GM18498 (cell line): ENCODE results near the gene HBA1.
"Not testable (repeated sequence)": the region's sequence is repeated elsewhere in the genome, so short reads cannot be mapped to it uniquely, and the experiment has no call there.

ENCODE experiments used
- ATAC-seq: cut with Tn5 transposase; IDR thresholded peaks from one replicate; pipeline ENCODE4 v1.9.1; 2021; ENCODE audit warnings: mild to moderate bottlenecking, moderate library complexity; ENCODE audit not compliant: unreplicated experiment

HBA1 gene

DNA sequence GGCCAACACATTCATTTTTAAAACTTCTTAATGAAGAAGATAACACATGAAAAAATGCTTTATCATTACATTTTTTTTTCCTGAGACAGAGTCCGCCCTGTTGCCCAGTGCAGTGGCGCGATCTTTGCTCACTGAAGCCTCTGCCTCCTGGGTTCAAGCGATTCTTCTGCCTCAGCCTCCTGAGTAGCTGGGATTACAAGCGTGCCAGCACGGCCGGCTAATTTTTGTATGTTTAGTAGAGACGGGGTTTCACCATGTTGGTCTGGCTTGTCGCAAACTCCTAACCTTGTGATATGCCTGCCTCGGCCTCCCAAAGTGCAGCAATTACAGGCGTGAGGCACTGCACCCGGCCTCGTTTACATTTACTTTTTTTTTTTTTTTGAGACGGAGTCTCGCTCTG lies 17.0 kb downstream of the HBA1 start:
- ATAC-seq, result no peak

DNA sequence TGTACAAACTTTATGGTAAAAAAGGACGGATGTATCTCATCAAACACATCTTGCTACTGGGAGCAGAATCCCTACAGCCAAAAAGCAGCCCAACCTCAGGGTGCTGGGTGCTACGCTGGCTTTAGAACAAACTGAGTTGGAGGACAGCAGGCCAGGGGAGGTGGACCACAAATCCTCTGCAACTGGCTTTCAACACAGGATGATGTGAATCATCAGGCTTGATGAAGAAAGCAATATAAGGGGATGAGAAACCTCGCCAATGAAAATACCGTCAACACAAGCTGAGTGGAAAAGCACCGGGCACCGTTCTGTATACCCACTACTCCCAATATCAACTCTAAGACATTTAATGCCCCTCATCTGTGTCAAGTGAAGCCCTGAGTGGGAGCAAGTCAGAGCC lies 18.0 kb downstream of the HBA1 start:
- no peak for ATAC-seq

DNA sequence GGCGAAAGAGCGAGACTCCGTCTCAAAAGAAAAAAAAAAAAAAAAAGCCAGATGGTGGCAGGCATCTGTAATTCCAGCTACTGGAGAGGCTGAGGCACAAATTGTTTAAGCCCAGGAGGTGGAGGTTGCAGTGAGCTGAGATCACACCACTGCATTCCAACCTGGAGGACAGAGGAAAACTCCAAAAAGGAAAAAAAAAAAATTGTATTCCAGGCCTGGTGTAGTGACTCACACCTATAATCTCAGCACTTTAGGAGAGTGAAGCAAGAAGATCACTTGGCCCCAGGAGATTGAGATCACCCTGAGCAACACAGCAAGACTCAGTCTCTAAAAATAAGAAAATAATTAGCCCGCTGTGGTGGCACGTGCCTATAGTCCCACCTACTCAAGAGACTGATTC lies 23.9 kb downstream of the HBA1 start:
- no peak for ATAC-seq

DNA sequence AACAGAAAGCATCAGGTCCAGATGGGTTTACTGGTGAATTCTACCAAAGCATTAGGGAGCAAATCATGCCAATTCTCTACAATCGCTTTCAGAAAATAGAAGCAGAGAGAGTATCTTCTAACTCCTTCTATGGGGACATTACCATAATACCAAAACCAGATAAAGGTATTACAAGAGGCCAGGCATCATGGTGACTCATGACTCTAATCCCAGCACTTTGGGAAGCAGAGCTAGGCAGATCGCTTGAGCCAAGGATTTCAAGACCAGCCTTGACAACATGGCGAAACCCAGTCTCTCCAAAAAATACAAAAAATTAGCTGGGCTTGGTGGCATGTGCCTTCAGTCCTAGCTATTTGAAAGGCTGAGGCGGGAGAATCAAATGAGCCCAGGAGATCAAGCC lies 26.8 kb downstream of the HBA1 start:
- ATAC-seq, result no peak

DNA sequence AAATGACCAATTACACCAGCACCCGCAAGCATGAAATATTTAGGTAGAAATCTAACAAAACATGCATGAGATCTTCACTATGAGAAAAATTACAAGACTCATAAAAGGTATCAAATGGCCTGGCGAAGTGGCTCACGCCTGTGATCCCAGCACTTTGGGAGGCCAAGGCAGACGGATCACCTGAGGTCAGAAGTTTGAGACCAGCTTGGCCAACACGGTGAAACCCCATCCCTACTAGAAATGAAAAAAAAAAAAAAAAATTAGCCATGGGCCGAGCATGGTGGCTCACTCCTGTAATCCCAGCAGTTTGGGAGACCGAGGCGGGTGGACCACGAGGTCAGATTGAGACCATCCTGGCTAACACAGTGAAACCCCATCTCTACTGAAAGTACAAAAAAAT lies 27.6 kb downstream of the HBA1 start:
- ATAC-seq, result not testable (repeated sequence)

DNA sequence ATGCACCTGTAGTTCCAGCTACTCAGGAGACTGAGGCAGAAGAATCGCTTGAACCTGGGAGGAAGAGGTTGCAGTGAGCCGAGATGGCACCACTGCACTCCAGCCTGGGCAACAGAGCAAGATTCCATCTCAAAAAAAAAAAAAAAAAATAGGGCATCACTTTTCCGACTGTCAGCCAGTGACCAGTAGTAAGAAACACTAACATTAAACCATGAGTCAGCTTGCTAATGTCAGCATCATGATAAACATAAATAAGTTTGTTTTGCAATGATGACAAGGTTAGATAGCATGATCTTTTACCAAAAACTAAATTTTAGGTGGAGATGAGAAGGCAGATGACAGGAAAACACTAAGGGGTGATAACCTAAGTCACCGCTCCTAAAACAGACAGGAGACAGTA lies 32.9 kb downstream of the HBA1 start:
- ATAC-seq, result not testable (repeated sequence)

DNA sequence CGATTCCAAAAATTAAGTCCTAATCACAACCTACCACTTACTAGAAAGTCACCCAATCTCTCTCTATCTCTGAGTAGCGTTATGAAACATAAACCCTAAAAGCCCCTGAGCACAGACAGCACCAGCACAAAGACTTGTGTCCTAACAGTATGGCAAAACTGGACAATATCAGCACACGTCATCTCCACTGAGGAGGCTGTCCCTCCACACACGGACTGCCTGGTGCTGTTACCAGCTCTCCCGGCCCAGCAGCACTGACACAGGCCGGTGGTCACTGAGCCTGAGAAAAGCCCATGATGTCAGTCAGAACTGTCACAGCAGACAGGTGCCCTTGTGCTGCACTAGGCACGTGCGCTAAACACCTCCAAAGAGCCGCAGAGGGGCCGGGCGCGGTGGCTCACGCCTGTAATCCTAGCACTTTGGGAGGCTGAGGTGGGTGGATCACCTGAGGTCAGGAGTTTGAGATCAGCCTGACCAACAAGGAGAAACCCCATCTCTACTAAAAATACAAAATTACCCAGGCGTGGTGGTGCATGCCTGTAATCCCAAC lies 35.2 kb downstream of the HBA1 start:
- not testable (repeated sequence) for ATAC-seq

DNA sequence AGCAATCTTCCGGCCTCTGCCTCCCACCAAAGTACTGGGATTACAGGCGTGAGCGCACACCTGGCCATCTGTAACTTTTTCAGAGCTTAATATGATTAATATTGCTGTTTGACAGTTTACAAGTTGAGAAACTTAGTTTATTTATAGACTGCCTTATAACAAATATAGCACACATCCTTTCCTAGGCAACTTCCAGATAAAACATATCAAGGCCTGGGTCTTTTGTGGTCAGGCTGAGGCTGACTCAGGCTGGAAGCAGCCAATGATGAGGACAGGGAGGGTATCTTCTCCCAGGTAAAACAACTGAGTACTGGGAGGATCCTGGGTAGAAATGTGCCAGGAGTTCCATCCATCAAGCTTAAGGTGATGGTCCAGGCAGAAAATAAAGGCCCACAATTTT lies 36.5 kb downstream of the HBA1 start:
- ATAC-seq, result no peak

DNA sequence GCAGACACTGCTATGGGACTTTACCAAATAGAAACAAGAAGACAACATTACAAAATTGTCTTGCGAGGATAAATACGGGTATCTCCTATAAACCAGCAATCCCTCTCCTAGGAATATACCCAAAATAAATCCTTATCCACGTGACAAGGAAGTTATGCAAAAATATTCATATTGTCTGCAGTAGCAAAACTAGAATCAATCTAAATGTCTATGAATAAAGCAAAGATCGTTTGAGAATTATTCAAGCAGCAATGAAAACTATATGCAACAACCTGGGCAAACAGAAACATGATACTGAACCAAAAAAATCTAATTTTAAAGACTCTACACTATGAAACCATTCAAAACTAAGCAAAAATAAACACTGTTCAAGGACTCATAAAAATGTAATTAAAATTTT lies 43.5 kb downstream of the HBA1 start:
- ATAC-seq, result no peak
